Neuronal stem cell (in vitro differentiated cells): ENCODE measurements around the gene TMEM208.

Experiments used
- DNase-seq: peaks from one replicate; pipeline ENCODE4 v3.0.0-alpha.2; 2013; ENCODE audit warnings: low spot score
- H2AFZ ChIP-seq: one replicate; pipeline ENCODE4 v1.6.1; 2013; ENCODE audit warnings: mild to moderate bottlenecking, low read length, inconsistent platforms
- H2AK5ac ChIP-seq: 2 replicates; pipeline ENCODE4 v1.6.1; 2013; ENCODE audit warnings: low read depth, mild to moderate bottlenecking, inconsistent platforms, low read length, moderate library complexity, mixed read lengths
- H2BK120ac ChIP-seq: 2 replicates; pipeline ENCODE4 v1.6.1; 2013; ENCODE audit warnings: low read depth, mild to moderate bottlenecking, inconsistent platforms, low read length, moderate library complexity, mixed read lengths
- H2BK12ac ChIP-seq: one replicate; pipeline ENCODE4 v1.6.1; 2013; ENCODE audit warnings: low read length, inconsistent platforms
- H2BK15ac ChIP-seq: 2 replicates; pipeline ENCODE4 v1.6.1; 2013; ENCODE audit warnings: mild to moderate bottlenecking, low read length, inconsistent platforms, mixed read lengths
- H2BK5ac ChIP-seq: one replicate; pipeline ENCODE4 v1.6.1; 2013; ENCODE audit warnings: inconsistent platforms, mild to moderate bottlenecking, low read length, moderate library complexity
- H3K14ac ChIP-seq: one replicate; pipeline ENCODE4 v1.6.1; 2013; ENCODE audit warnings: low read length, inconsistent platforms
- H3K18ac ChIP-seq: 2 replicates; pipeline ENCODE4 v1.6.1; 2013; ENCODE audit warnings: low read length, inconsistent platforms
- H3K23ac ChIP-seq: 2 replicates; pipeline ENCODE4 v1.6.1; 2013; ENCODE audit warnings: low read depth, mild to moderate bottlenecking, mixed read lengths, low read length, inconsistent platforms; ENCODE audit not compliant: poor library complexity
- H3K27ac ChIP-seq: replicated peaks from 3 replicates; pipeline ENCODE4 v1.5.1; 2013; ENCODE audit warnings: low read length, inconsistent platforms
- H3K27me3 ChIP-seq, 3 experiments: 2 replicates each; pipeline ENCODE4 v1.6.1; 2013; ENCODE audit warnings: low read length in 3 of 3, mild to moderate bottlenecking in 2 of 3, inconsistent platforms in 1 of 3, low read depth in 1 of 3, mixed read lengths in 1 of 3, moderate library complexity in 1 of 3; ENCODE audit not compliant: control insufficient read depth in 3 of 3, insufficient read depth in 3 of 3
- H3K36me3 ChIP-seq, 2 donors: replicated peaks in 1 of 2; 2 replicates each; pipeline ENCODE4 v1.6.1; 2013; ENCODE audit warnings: low read length in 2 of 2; ENCODE audit not compliant: control insufficient read depth in 2 of 2, insufficient read depth in 2 of 2
- H3K4ac ChIP-seq: 2 replicates; pipeline ENCODE4 v1.6.1; 2013; ENCODE audit warnings: inconsistent platforms, mild to moderate bottlenecking, low read length, moderate library complexity
- H3K4me1 ChIP-seq, 2 donors: 1 replicate in 1 of 2; 2 replicates in 1 of 2; pipeline ENCODE4 v1.6.1; 2013; ENCODE audit warnings: low read length in 2 of 2, low read depth in 1 of 2; ENCODE audit not compliant: control insufficient read depth in 2 of 2, insufficient read depth in 1 of 2
- H3K4me2 ChIP-seq: one replicate; pipeline ENCODE4 v1.6.1; 2013; ENCODE audit warnings: mild to moderate bottlenecking, low read length, inconsistent platforms; ENCODE audit not compliant: insufficient read depth, poor library complexity, severe bottlenecking
- H3K4me3 ChIP-seq, 2 donors: 2 replicates each; pipeline ENCODE4 v1.5.1; 2013; ENCODE audit warnings: low read length in 2 of 2, mild to moderate bottlenecking in 2 of 2, inconsistent platforms in 1 of 2, moderate library complexity in 1 of 2
- H3K79me1 ChIP-seq: one replicate; pipeline ENCODE4 v1.6.1; 2013; ENCODE audit warnings: low read depth, mild to moderate bottlenecking, inconsistent platforms, low read length, moderate library complexity
- H3K9ac ChIP-seq: one replicate; pipeline ENCODE4 v1.6.1; 2013; ENCODE audit warnings: mild to moderate bottlenecking, low read depth, low read length, inconsistent platforms; ENCODE audit not compliant: poor library complexity
- H3K9me3 ChIP-seq, 2 donors: replicated peaks in 1 of 2; 2 replicates each; pipeline versions ENCODE3 to v1.6.1; 2013; ENCODE audit warnings: low read length in 2 of 2, mild to moderate bottlenecking in 2 of 2, inconsistent platforms in 1 of 2, low read depth in 1 of 2, mixed read lengths in 1 of 2, moderate library complexity in 1 of 2; ENCODE audit not compliant: control insufficient read depth in 2 of 2, insufficient read depth in 1 of 2
- H4K8ac ChIP-seq: one replicate; pipeline ENCODE4 v1.6.1; 2013; ENCODE audit warnings: low read depth, mild to moderate bottlenecking, inconsistent platforms, low read length, moderate library complexity
- H4K91ac ChIP-seq: one replicate; pipeline ENCODE4 v1.6.1; 2013; ENCODE audit warnings: low read length, low read depth, mild to moderate bottlenecking, inconsistent platforms; ENCODE audit not compliant: poor library complexity
- WGBS, 2 donors: extraction: QIAGEN DNeasy Blood & Tissue Kit; methylation state at CpG; one replicate each; pipeline ENCODE4 v1.1.7; 2013; ENCODE audit warnings: missing lambda C conversion rate in 2 of 2, mixed read lengths in 1 of 2; ENCODE audit not compliant: insufficient read length in 2 of 2, insufficient replicate concordance in 1 of 2; ENCODE audit errors: extremely low coverage in 2 of 2; 5-methylcytosine and 5-hydroxymethylcytosine counted together

The TMEM208 gene

DNA sequence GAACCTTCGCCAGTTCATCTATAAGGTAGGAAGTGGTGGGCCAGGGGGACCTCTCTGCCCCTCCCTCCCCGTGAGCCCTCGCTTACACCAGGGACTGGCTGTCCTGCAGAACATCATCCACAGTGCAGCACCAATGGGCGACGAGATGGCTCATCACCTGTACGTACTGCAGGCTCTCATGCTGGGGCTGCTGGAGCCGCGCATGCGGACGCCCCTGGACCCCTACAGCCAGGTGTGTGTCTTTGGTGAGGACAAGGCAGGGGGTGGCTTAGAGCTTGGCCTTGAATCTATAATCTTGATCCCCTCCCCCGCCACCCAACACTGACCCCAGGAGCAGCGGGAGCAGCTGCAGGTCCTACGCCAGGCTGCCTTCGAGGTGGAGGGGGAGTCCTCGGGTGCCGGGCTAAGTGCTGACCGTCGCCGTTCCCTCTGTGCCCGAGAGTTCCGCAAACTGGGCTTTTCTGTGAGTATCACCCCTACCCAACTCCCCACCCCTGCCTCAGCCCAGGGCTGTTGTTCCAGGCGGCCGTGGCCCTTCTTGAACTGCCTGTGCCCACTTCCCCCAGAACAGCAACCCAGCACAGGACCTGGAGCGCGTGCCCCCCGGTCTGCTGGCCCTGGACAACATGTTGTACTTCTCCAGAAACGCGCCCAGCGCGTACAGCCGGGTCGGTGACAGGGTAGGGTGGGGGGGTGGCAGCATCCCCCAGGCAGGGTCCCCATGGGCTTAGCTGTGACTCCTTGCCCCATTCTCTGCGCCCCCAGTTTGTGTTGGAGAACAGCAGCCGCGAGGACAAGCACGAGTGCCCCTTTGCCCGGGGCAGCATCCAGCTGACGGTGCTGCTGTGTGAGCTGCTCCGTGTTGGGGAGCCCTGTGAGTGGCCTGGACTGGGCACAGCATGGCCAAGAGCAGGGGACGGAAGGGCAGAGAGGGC is 25.3 kb upstream of the TMEM208 start:
- H3K9ac ChIP-seq: peak overlapping the region; percentile 30
- H2BK15ac ChIP-seq: no peak overlapping the region
- H3K36me3 ChIP-seq: peaks cover 36 to 71% of the 10 kb centered on the region in 2 donors
- peak overlapping the region; percentile 43 for H3K23ac ChIP-seq
- no peak overlapping the region for H3K4me3 ChIP-seq
- no peak overlapping the region for H2BK12ac ChIP-seq
- no peak overlapping the region for H3K4ac ChIP-seq
- peak overlapping the region; percentile 38 for H3K14ac ChIP-seq
- H2AFZ ChIP-seq: no peak overlapping the region
- no peak overlapping the region for H2AK5ac ChIP-seq
- H2BK5ac ChIP-seq: no peak overlapping the region
- DNase-seq: no peak
- peaks cover 0 to 5% (median 0%) of the 10 kb centered on the region in 3 experiments for H3K27me3 ChIP-seq
- H4K8ac ChIP-seq: no peak overlapping the region
- no peak overlapping the region for H2BK120ac ChIP-seq
- no peak overlapping the region for H3K27ac ChIP-seq
- H3K4me1 ChIP-seq: peaks cover 0 to 16% of the 10 kb centered on the region in 2 donors
- H4K91ac ChIP-seq: no peak overlapping the region
- no peak overlapping the region for H3K18ac ChIP-seq
- no peaks in the 10 kb centered on the region for H3K79me1 ChIP-seq
- WGBS, 2 donors: no CpG with 5 or more reads among the region's 40 CpGs
- no peaks in the 10 kb centered on the region for H3K9me3 ChIP-seq
- no peak overlapping the region for H3K4me2 ChIP-seq

GRCh38 chr16:67202426-67202825 is 24.5 kb upstream of the TMEM208 start:
- Histone ChIP-seq H2BK12ac (no peak overlapping the region), H3K4me1 (peaks cover 5 to 23% of the 10 kb centered on the region in 2 donors), H3K9ac (no peak overlapping the region), H2BK120ac (no peak overlapping the region), H3K27ac (no peak overlapping the region), H2AFZ (no peak overlapping the region), H2BK5ac (peak overlapping the region; percentile 13), H3K9me3 (no peaks in the 10 kb centered on the region), H3K23ac (no peak overlapping the region), H2AK5ac (no peak overlapping the region), H4K91ac (no peak overlapping the region), H3K4me3 (no peak overlapping the region), H2BK15ac (no peak overlapping the region), H3K4me2 (no peak overlapping the region), H3K36me3 (peaks cover 30 to 64% of the 10 kb centered on the region in 2 donors), H4K8ac (peak overlapping the region; percentile 4), H3K27me3 (peaks cover 0 to 5% (median 0%) of the 10 kb centered on the region in 3 experiments), H3K4ac (no peak overlapping the region), H3K79me1 (no peaks in the 10 kb centered on the region), H3K14ac (no peak overlapping the region), H3K18ac (no peak overlapping the region)
- DNase-seq: no peak
- WGBS, 2 donors: no CpG with 5 or more reads among the region's 12 CpGs

DNA sequence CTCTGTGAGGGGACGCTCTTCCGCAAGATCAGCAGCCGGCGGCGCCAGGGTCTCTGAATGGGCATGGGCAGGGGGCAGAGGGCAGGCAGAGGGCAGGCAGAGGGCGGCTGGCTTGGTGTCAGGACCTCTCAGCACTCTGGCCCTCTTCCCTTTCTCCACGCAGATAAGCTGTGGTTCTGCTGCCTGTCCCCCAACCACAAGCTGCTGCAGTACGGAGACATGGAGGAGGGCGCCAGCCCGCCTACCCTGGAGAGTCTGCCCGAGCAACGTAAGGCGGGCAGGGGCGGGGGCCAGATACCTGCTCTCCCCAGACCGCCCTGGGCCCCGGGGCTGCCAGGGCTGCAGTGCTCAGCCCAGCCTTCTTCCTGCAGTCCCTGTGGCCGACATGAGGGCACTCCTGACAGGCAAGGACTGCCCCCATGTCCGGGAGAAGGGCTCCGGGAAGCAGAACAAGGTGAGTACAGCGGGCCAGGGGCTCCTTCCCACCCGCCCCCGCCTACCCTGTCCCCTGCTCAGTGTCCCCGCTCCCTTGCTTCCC is 23.9 kb upstream of the TMEM208 start:
- Histone ChIP-seq H3K18ac (no peak overlapping the region), H3K36me3 (peaks cover 24 to 58% of the 10 kb centered on the region in 2 donors), H3K4me1 (peaks cover 8 to 29% of the 10 kb centered on the region in 2 donors), H2BK12ac (no peak overlapping the region), H3K23ac (no peak overlapping the region), H2BK5ac (no peak overlapping the region), H3K9ac (no peak overlapping the region), H3K79me1 (no peaks in the 10 kb centered on the region), H2AFZ (no peak overlapping the region), H2BK15ac (no peak overlapping the region), H3K27me3 (peaks cover 0 to 5% (median 0%) of the 10 kb centered on the region in 3 experiments), H3K4me3 (no peak overlapping the region), H3K9me3 (no peaks in the 10 kb centered on the region), H4K91ac (no peak overlapping the region), H3K4ac (no peak overlapping the region), H2BK120ac (no peak overlapping the region), H3K14ac (no peak overlapping the region), H3K27ac (no peak overlapping the region), H3K4me2 (no peak overlapping the region), H4K8ac (peak overlapping the region; percentile 4), H2AK5ac (no peak overlapping the region)
- WGBS, 2 donors: no CpG with 5 or more reads among the region's 23 CpGs
- DNase-seq: no peak

DNA sequence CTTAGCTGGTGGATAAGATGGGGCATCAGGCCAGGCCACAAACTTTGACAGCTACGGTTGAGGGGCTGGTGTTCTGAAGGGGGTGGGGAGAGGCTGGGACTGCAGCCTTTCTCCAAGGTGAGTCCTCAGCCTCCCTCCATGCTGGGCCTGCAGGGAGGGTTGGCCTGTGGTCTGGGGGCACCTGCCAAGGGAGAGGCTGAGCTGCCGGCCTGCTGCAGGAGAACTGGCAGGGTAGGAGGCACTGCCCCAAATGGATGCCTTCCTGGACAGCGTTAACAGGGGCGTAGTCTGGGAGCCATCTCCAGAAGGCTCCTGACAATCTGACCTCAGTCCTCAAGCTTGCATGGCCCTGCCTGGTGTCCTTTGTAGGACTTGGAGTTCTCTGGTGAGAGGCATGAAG is 22.9 kb upstream of the TMEM208 start:
- Histone ChIP-seq H2AK5ac (no peak overlapping the region), H3K4me3 (no peak overlapping the region), H2AFZ (no peak overlapping the region), H3K79me1 (no peaks in the 10 kb centered on the region), H2BK12ac (no peak overlapping the region), H2BK120ac (no peak overlapping the region), H4K91ac (no peak overlapping the region), H4K8ac (no peak overlapping the region), H3K27me3 (peaks cover 0 to 5% (median 0%) of the 10 kb centered on the region in 3 experiments), H2BK15ac (no peak overlapping the region), H3K9me3 (no peaks in the 10 kb centered on the region), H3K14ac (no peak overlapping the region), H3K36me3 (peaks cover 21 to 51% of the 10 kb centered on the region in 2 donors), H3K4me2 (no peak overlapping the region), H3K4me1 (peaks cover 8 to 27% of the 10 kb centered on the region in 2 donors), H3K27ac (no peak overlapping the region), H3K23ac (peak overlapping the region; percentile 80), H3K9ac (no peak overlapping the region), H2BK5ac (no peak overlapping the region), H3K4ac (no peak overlapping the region), H3K18ac (peak overlapping the region; percentile 57)
- DNase-seq: no peak
- no CpG with 5 or more reads among the region's 4 CpGs for WGBS, 2 donors
